Erythroblast (primary cell): ENCODE data around the gene SMOC1.

Source experiments
- GATA1 ChIP-seq: IDR thresholded peaks from 2 replicates; pipeline ENCODE4 v1.6.1; 2011; ENCODE audit warnings: low read depth, mild to moderate bottlenecking, control low read depth, low read length, moderate library complexity
- POLR2A ChIP-seq: IDR thresholded peaks from 2 replicates; pipeline ENCODE4 v1.6.1; 2011; ENCODE audit warnings: mild to moderate bottlenecking, low read length

GRCh38 chr14:70069186-70069585 is 190.0 kb downstream of the SMOC1 start:
- TF ChIP-seq POLR2A (no peak), GATA1 (no peak)
